ENCODE measurements around the gene CCDC138. TPM values are rescaled to one million over a fixed set of nuclear protein-coding genes. Genes with fewer than 3 reads are reported as not detected.

CCDC138 gene
- total and polyA plus RNA-seq, 4 donors, result 1.8 to 18.3 (median 5.4) TPM

DNA sequence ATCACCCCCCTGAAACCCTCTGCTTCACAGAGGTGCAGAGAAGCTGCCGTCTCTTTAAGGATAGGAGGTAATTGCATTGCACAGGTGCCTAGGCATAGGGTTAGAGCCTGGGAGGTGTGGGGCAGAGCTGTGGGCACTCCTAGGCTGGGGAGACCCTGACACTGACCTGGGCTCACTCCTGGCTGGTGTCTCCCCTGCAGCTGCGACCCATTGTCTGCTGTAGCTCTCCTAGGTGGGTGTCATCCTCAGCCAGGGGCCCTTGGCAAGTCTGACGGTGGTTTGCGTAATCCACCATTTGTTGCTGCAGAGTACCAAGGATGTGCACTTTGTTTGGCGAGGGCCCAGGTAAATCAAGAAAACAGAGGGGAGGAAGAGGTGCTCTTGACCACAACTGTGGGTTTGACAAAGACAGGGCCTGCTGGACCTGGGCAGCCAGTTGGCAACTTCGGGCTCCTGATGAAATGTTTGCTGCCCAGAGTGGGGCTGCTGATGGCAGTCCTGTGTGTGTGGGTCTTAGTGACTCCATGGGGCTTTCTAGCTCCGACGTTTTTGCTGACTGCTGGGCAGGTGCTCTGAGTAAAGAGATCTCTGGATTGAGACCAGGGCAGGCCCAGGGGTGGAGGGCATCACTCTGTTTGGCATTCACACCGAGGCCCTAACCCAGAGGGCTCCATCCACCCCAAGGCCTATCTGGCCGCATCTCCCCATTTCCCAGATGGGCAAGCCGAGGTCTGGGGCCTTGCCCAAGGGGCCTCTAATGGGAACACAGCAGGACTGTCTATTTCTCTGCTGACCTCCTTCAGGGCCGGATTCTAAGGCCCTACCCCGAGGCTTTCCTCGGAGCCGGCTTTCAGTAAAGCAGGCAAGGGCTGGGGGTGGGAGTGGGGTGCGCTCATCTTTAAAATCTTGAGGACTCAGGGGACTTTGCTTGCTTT is 134.8 kb downstream of the CCDC138 start:
- WGBS, 2 donors, result 82 to 84% methylated on average over 16 of the region's 16 CpGs
- DNase-seq, result peak in 1 of 3 donors; percentile 11
- no peak overlapping the region for H3K4me3 ChIP-seq
- no peak overlapping the region for H3K27ac ChIP-seq (ENCODE audit: low read depth in 1 of 2, low read length in 1 of 2)
- no peaks in the 10 kb centered on the region for H3K36me3 ChIP-seq (ENCODE audit: control insufficient read depth in 4 of 4, insufficient read depth in 4 of 4, low read length in 4 of 4)
- no peak for ATAC-seq (ENCODE audit: insufficient read depth, low FRiP score)
- TF ChIP-seq, protein P1, sequence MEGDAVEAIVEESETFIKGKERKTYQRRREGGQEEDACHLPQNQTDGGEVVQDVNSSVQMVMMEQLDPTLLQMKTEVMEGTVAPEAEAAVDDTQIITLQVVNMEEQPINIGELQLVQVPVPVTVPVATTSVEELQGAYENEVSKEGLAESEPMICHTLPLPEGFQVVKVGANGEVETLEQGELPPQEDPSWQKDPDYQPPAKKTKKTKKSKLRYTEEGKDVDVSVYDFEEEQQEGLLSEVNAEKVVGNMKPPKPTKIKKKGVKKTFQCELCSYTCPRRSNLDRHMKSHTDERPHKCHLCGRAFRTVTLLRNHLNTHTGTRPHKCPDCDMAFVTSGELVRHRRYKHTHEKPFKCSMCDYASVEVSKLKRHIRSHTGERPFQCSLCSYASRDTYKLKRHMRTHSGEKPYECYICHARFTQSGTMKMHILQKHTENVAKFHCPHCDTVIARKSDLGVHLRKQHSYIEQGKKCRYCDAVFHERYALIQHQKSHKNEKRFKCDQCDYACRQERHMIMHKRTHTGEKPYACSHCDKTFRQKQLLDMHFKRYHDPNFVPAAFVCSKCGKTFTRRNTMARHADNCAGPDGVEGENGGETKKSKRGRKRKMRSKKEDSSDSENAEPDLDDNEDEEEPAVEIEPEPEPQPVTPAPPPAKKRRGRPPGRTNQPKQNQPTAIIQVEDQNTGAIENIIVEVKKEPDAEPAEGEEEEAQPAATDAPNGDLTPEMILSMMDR (IDR thresholded peaks at IDR 0.05; ENCODE audit: control extremely low read depth, extremely low read depth), result no peak
- H3K9me3 ChIP-seq (ENCODE audit: control insufficient read depth in 4 of 4, insufficient read depth in 3 of 4, low read length in 3 of 4), result no peaks in the 10 kb centered on the region
- peaks cover 0 to 33% (median 3%) of the 10 kb centered on the region in 5 donors for H3K4me1 ChIP-seq (ENCODE audit: control insufficient read depth in 5 of 5, insufficient read depth in 5 of 5, low read length in 5 of 5)
- H3K9ac ChIP-seq (ENCODE audit: insufficient read depth in 1 of 2, low read length in 2 of 2), result no peak overlapping the region
- H3K27me3 ChIP-seq (ENCODE audit: control insufficient read depth in 3 of 3, insufficient read depth in 3 of 3, low read length in 2 of 3), result no peaks in the 10 kb centered on the region

DNA sequence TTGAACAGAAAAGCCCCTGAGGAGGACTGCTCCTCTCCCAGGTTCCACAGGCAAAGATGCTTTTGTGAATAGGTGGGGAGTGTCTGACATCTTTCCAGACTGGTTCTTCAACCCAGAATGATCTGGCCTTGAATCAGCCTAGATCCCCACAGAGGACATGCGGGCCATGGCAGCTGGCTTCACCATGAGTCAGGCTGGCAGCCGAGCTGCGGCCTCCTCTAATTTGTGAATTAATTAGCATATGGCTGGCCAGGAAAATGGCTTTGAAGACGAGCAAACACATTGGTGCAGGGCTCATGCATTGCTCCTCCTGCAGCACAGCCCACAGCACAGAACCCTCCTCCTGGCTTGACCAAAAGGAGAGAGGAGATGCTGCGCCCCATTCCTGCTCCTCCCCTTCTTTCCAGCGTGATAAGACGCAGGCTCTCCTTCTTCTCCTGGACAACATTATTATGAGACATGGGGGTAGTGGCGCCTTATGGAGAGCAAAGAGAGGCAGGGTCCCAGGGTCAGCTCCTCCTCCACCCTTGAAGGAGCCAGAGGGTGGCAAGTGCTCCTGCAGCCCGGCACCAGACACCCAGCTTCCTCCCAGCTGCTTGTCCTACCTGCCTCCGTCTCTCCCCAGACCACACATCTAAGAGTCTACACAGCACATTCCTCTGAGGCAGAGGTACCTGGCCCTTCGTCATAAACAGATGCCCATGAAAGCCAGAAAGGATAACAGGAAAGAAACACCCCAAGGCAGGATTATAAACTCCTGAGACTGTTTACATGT is 135.8 kb downstream of the CCDC138 start:
- Histone ChIP-seq H3K9ac (ENCODE audit: insufficient read depth in 1 of 2, low read length in 2 of 2) (no peak overlapping the region), H3K27me3 (ENCODE audit: control insufficient read depth in 3 of 3, insufficient read depth in 3 of 3, low read length in 2 of 3) (no peaks in the 10 kb centered on the region), H3K4me1 (ENCODE audit: control insufficient read depth in 5 of 5, insufficient read depth in 5 of 5, low read length in 5 of 5) (peaks cover 0 to 25% (median under 1%) of the 10 kb centered on the region in 5 donors), H3K4me3 (no peak overlapping the region), H3K9me3 (ENCODE audit: control insufficient read depth in 4 of 4, insufficient read depth in 3 of 4, low read length in 3 of 4) (no peaks in the 10 kb centered on the region), H3K36me3 (ENCODE audit: control insufficient read depth in 4 of 4, insufficient read depth in 4 of 4, low read length in 4 of 4) (no peaks in the 10 kb centered on the region), H3K27ac (ENCODE audit: low read depth in 1 of 2, low read length in 1 of 2) (no peak overlapping the region)
- peak in 1 of 3 donors; percentile 11 for DNase-seq
- WGBS, 2 donors, result 88 to 92% methylated on average over 11 of the region's 11 CpGs
- no peak for ATAC-seq (ENCODE audit: insufficient read depth, low FRiP score)
- TF ChIP-seq, protein P1 (IDR thresholded peaks at IDR 0.05; ENCODE audit: control extremely low read depth, extremely low read depth), result no peak

DNA sequence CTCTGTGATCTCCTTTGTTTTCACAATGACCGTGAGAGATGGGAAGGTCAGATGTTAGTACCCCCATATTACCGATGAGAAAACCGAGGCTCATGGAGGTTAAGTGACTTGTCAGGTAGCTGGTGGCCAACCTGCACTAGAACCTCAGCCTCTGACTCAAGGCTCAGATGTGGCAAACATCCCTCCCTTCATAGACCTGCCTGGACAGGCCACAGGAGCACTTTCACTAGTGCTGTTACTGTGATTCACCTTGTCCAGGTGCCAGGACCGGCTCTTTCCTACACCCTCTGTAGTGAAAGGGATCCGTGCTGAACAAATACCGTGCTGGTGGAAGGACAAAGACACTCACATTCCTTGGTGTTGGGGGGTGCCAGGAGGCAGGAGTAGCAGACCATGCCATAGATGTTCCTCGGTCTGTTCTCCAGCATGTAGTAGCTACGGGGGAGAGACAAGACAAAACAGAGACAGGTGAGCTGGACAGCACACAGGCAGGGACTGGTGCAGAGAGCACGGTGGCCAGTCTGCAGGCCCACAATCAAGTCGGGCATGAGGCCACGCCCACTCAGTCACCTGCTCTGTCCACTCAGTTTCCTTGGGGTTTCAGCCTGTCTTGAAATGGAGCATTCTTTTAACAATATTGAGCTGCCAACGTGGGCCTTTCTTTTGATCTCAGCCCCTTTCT is 136.6 kb downstream of the CCDC138 start:
- no peak overlapping the region for H3K9ac ChIP-seq (ENCODE audit: insufficient read depth in 1 of 2, low read length in 2 of 2)
- H3K36me3 ChIP-seq (ENCODE audit: control insufficient read depth in 4 of 4, insufficient read depth in 4 of 4, low read length in 4 of 4), result no peaks in the 10 kb centered on the region
- peak in 1 of 3 donors; percentile 10 for DNase-seq
- no peaks in the 10 kb centered on the region for H3K9me3 ChIP-seq (ENCODE audit: control insufficient read depth in 4 of 4, insufficient read depth in 3 of 4, low read length in 3 of 4)
- H3K27me3 ChIP-seq (ENCODE audit: control insufficient read depth in 3 of 3, insufficient read depth in 3 of 3, low read length in 2 of 3), result no peaks in the 10 kb centered on the region
- ATAC-seq (ENCODE audit: insufficient read depth, low FRiP score), result no peak
- peaks cover 0 to 18% (median 0%) of the 10 kb centered on the region in 5 donors for H3K4me1 ChIP-seq (ENCODE audit: control insufficient read depth in 5 of 5, insufficient read depth in 5 of 5, low read length in 5 of 5)
- no peak overlapping the region for H3K4me3 ChIP-seq
- TF ChIP-seq, protein P1 (IDR thresholded peaks at IDR 0.05; ENCODE audit: control extremely low read depth, extremely low read depth), result no peak
- WGBS, 2 donors, result 79 to 80% methylated on average over 12 of the region's 12 CpGs
- no peak overlapping the region for H3K27ac ChIP-seq (ENCODE audit: low read depth in 1 of 2, low read length in 1 of 2)
